Stimulated activated CD4-positive, alpha-beta T cell treated with anti-CD3 and anti-CD28 coated beads, Interleukin-4, amount 100 ng/mL, for 48 hours (primary cell): ENCODE data around the gene DMRT3.

Experiments used
- DNase-seq, 2 donors: peaks; one replicate each; pipeline ENCODE4 v3.0.0-alpha.2; 2020; ENCODE audit warnings: low read depth in 2 of 2

DMRT3 gene

DNA sequence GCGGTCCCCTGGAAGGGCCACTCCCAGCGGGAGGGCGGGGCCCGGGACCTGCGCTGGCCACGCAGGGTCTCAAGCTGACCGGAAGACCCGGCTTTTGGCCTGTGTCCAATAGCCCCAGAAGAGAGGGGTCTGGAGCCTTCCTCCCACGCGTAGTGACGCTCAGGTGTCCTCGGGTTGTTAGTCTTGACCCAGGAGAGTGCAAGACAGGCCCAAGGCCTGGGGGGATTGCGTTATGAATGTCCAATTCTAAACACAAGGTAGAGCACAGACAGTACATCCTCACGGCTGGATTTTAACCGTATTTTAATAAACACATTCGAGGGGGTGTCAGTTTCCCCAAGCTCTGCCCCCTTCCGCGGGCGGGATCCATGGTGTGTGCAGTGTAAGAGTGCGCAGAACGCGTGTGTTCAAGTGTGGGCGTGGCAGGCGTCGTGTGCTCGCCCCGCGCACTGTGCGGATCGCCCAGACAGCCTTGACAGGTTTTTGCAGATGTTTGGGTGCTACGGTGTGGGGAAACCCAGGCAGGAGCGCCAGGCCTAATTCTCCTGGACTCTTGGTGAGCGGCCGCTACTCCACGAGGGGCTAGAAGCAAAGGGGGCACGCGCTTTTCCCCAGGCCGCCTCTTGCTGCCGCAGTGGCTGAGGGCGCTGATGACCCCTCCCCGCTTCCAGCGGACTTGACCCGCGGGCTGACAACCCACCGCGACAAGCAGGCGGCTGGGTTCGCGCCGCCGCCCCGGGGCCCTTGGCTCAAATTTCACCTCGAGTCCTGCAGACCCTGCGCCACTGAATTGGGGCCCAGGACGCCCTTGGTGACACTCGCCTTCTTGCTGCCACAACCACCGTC, 6.1 kb upstream of the DMRT3 start:
- DNase-seq, result no peak

DNA sequence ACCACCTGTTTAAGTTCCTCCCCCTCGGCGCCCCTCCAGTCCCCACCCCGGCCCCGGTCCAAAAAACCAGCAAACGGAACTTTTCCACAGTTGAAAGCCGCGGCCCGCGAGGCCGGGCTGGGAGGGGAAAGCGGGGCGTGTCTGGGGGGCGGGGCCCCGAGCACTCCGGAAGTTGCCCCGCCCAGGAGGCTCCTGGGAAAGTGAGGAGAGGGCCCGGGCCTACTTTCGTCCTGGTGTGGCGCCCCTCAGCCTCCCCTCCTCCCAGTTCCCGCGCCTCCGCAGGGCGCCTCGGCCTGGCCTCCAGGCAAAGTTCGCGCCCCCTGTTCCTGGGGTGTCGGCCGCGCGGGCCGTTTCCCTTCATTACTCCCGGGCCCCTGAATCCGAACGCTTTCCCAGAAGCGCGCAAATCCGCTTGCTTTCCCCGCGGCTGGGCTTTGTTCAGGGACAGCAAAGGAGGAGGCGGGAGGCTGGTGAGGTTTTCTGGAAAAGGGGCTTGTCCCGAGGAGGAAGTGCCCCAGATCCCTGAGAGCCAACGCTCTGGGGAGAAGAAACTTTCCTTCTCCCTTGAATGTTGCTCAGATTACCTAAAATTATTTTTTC, 4.5 kb upstream of the DMRT3 start:
- DNase-seq, result no peak

DNA sequence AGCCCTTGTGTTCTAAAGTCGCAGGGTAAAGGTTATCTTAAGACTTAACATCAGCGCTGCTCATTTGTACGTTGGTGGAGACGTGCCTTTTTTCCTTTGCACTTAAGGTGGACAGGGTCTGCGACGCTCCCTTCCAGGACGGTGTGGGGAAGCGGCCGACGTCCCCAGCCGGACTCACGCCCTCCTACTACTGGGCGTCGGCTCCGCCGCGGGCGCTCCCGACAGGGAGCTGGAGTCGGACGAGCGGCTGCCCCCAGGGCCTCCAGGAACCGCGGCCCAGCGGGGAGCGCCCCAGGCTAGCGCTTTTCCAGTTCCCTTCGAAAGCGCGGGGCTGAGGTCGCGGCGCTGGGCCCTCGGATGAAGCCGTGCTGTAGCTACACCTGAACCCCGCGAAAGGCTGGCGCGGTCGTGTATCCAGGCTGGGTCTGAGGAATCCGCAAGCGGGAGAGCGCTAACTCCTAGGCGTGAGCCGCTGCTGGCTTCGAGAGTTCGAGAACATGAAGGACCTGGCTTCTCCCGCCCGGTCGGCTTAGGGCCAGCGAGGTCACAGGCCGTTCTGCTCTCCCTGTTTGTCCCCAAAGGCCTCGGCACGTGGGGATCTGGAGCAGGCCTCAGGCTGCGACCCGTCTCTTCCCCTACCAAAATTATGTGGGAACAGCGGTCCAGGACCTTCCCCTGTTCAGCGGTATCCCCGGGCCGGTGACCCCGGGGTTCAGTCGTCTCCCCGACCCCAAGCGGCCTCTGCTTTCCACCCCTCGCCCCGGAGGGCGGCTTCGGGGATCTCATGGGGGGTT, 3.8 kb upstream of the DMRT3 start:
- no peak for DNase-seq

DNA sequence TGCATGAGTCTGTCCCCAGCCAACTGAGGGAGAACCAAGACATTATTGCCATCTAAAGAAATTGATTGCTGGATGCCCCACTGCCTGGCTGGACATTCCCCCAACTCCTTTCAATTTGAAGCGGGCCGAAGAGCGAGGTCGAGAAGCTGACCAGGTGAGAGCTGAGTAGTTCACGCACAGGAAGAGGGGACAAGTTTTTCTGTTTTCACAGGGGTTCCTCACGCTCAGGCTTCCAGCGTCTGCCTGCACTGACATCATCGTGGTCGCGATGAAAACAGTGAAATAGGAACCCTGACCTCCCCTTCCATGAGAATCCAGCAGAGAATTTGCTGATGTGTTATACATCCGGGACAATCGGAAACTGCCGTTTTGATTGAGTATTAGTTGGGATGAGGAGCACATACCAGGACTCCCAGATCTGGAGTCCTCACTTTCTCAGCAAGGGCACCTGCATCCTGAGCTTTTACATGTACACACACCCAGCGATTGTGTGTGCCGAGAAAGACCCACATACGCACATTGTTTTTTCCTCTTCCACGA, 3.1 kb upstream of the DMRT3 start:
- no peak for DNase-seq

DNA sequence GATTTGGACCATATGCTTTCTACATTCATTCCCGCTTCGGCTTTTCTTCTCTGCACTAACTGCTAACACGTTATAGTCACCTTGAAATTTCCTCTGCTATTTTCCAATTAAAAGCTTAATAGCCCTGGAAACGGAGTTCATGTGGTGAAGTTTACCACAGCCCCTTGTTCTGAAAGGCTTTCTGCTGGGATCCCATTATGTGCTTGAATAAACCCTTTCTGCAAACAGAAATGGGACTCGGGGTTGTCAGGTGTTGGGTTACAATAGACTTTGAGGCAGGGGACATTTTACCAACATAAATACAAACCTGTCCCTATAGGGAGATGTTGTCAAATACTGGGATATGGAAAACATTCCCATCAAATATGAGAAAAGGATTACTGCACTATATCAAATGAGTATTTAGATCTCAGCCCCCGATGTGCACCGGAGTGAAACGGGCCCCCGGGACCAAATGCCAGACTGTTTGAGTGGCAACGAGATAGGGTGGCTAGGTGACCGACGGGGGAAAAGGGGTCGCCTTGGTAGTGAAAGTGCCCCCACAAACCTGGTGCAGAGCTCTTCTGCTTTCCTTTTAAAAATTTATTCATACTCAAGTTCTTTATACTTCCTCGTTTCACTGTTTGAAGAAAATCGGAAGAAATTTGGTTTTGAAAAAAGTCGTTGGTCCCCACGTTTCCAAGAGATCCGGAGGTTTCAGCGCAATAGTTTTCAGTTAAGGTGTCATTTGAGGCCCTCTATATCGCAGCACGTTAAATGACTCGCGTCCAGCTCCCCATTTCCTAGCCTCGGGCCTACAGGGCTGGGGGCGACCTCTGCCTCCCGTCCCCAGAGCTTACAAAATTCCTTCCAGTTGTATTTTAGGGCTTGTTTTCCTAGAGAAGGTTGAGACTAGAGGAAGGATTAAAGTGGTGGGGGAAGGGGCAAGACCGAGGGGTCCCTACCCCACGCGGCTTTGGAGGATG, 2.1 kb upstream of the DMRT3 start:
- DNase-seq, result no peak

DNA sequence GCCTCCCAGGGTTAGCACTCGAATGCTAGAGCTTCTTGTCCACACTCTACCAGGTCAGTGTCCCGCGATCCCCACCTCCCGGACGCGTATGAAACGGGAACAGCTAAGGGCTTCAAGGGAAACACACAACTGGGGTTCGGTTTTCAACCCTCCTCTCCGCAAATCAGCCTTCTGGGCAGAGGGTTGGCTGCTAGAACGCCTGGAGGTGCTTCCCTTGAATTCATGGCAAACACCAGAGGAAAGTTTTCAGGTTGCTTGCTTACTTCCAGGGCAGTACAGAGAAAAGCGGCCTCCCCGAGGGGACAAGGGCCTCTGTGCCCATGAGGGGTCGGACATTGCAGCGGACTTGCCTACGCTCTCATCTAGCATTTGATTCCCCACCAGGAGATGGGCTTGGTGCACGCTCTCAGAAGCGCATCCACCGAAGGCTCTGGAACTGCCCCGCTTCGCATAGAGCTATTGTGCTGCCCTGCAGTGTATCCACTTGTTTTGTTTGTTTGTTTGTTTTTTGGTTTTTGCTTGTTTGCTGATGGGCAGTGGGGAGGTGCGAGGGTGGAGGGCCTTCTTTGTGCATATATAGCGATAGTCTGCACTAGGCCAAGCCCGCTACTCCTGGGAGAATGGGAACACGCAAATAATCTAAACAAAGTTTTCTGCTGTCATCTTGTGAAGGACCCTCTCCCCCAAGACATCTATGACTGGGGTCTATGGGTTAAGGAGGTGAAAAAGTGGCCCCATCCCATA, 1.3 kb upstream of the DMRT3 start:
- DNase-seq, result no peak

DNA sequence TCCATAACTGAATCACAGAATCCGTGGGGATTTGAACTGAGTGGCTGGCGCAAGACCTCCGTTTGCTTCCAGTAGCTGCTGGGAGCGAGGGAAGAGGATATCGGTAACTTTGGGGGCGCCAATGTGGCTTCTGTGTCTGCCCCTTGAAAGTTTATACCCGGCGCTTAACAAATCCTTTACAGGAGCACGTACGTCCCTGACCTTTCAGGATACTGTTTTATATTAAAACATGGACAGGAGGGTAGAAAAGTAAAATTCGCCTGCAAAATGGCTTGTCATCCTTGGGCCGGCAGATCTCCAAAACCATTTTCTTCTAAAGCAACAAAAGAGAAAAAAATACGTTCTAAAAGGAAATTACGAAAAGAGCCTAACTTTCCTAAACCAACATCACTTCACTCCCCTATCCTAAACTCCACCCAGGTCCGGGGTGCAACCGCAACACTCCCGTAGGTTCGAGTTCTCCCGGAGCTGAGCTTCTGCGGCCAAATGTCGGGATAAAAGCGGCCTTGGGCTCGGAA, 656 bp upstream of the DMRT3 start:
- DNase-seq, result no peak

DNA sequence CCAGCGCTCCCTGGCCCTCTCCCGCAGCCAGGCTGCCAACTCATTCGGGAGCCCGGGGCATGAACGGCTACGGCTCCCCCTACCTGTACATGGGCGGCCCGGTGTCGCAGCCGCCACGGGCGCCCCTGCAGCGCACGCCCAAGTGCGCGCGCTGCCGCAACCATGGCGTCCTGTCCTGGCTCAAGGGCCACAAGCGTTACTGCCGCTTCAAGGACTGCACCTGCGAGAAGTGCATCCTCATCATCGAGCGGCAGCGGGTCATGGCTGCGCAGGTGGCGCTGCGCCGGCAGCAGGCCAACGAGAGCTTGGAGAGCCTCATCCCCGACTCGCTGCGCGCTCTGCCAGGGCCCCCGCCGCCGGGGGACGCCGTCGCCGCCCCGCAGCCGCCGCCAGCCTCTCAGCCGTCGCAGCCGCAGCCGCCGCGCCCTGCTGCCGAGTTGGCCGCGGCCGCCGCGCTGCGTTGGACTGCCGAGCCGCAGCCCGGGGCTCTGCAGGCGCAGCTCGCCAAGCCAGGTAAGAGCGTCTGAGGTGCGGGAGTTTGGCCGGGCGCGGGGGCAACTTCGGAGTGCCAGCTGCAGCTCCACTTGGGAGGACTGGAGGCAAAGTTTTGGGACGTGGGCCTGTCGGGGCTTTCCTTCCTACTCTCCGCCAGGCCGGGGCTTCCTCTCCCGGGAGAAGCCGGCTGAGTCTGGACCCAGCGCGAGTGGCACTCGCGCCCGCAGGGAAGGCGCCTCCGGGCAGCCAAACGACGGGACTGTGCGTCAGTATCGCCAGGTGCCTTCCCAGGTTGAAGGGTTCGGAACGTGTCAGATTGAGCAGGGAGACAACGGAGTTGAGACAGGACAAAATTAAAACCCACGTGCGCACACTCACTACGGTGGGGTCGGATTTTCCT, 735 bp downstream of the DMRT3 start:
- no peak for DNase-seq

DNA sequence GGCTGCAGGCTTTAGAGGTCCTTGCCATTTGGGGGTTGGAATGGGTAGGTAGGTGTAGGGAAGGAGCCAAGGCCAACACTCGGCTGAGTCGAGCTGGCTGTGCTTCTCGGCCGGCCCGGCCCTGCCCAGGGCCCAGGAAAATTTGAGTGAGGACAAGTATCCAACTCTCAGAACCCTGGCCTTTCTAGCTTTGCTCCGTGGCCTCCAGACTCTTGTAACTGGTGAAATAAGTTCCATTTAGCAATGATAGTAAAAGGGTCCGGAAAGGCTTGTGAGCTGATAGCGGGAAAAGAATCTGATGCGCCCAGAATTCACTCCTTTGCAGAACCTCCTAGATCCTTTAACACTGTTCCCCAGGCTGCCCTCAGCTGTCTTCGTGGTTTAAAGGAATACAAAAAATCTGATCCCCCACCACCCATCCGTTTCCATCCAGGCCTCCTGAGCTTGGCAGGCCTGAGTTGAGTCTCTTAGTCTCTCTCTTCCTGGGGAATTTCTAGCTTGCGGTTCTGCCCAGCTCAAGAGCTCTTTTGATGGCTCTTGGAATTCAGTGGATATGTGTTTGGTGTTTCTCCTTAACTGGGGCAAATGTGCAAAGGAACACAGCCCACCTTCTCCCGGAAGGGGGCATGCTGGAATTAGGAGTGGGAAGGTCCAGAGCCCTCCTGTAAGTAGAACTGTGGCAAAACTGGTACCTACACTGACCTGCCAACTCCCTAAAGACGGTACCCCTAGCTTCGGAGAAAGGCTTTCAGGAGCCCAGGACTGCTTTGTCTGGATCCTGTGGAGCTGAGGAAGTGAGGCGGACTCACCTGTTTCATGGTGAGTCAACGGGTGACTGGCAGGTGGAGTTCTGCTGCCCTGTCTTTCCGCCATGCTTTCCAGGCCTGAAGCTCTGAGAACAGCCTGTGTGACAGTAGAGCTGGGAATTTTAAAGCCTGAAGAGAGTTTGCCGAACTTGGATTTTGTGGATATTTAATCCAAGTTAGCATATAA, 1.7 kb downstream of the DMRT3 start:
- DNase-seq, result no peak

DNA sequence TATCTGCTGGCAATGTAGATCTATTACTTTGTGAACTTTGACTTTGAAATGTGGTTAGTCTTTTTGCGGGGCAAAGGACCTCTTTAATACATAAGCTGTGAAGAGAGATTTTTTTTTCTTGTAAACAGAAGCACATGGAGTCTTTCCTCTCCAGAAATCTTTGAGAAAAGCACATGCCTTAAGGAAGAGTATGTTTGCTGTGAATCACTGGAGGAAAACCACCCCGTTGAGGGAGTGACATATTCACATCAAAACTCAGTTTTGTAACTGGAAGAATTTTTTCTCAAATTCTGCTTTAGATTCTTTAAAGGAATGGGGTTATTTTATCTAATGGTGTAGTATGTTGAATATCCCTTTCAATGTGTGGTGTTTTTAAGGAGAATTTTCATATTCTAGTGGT, 3.5 kb downstream of the DMRT3 start:
- DNase-seq, result no peak

DNA sequence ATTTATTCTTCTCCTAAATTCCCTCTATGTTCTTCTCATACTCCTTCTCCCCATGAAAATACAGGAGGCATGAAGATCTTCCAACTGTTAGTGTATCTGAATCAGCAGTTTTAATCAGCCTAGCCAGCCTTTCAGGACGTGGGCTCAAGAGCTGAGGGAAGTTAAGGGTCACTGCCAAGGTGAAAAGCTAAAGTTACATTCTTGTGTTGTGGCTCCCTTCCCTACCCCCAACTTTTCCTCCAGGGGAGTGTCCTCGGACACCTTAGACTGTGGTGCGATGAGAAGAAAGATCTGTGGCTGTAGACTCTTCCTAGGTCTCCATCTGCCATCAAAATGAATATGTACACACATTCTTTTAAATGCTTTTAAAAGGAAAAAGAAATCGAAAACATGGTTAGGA, 4.2 kb downstream of the DMRT3 start:
- no peak for DNase-seq

DNA sequence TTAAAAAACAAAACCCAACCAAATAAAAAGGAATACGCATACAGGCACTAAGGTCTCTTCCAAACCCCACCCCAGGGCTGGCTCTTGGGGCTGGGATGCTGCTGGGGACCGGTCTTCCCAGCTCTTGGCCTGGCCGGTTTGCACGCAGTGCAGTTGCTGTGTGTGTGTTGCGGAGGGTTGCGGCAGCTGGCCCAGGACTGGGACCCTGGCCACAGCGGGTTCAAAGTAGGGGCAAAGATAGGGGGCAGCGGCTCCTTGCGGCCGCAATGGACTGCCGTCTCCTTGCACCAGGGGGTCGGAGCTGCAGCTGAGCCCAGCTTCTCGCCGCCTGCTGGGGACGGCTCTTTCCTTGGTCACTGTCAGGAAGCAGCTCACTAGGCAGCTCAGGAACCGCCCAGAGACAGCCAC, 5.0 kb downstream of the DMRT3 start:
- no peak for DNase-seq

DNA sequence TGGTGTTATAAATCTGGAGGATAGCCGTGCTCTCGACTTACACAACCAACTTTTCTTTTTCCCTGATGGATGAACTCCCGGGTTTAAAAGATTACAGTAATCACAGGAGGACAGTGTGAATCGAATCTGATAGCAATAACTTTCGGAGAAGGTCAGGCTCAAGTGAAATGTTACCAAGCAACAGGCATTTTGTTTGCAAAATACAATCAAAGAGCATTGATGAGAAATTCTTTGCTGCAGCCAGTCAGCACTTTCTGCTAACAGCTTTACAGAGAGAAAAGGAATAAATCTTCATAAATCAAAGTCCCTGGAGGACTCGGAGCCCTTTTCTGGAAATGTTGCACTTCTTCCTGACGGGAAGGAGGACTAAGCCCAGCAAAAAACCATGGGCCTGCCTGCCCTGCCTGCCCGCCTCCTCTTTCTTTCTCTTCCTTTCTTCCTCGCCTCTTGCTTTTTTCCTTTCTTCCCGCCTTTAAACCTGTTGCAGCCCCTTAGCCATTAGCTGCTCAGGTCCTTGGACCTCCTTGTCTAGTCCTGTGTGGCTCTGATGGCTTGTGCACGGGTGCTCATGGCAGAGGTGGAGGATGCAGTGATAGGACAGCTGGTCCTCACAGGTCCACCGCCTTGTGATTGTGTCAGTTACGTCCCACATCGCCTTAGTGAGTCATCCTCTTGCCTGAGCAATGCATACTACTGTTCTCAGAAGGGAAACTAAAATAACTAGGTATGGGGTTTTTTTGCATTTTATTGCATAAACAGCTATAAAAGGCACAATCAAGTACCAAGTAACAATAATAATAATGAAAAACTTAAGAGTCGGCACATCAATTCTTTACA, 6.2 kb downstream of the DMRT3 start:
- no peak for DNase-seq

DNA sequence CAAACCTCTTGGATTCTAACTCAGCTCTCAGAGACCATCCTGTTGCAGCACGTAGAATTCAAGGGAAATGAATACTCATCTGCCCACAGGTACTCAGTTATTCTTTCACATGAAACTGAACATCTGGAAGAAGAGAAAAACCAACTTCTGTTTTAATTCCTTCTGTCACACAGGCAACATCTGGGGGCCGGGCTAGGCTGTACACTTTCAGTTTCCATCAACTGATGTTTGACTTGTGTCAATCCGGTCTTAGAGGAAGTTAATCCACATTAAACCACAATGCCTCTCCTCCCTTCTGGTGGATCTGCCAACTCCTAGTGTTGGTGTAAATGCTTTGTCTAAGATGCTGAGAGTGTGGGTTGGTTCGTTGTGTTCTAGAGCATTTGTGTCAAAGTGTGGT, 17.6 kb downstream of the DMRT3 start:
- DNase-seq, result no peak

DNA sequence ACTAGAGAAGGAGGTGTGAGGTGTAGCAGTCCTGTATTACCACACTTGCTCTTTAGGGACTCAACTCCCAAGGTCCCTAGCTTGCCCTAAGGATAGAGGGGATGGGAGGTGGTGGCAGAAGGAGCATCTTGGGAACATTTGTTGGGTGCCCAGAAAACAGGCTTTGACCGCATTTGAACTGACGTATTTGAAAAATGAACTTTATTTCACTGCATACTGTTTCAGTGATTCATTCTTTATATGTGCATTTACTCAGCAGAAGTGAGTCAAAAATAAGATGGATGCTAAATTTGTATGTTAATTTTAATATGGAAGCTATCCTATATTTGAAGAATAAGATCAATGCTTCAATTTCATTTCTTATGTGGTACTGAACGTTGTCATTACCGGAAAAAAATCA, 18.7 kb downstream of the DMRT3 start:
- no peak for DNase-seq

DNA sequence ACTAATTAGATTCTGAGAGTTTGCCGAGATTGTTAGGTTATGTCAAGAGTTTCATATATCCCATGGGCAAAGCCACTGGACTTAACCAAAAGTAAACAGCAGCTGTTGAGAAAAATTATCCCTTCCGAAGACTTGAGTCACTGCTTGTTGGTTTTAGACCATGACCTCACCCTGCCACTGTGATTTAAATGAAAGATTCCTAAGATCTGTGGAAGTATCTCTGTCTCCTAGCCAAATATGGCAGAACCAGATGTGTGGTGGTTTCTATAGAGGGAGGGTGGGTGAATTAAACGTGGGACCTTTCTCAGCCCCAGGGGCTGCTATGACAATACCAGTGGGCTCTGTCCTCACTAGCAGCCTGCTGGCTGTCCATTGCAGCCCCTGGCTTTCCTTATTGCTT, 19.3 kb downstream of the DMRT3 start:
- DNase-seq, result no peak
